Left colon (tissue), 2 donors: Measurements from ENCODE around the gene IFITM1. TPM values are rescaled to one million over a fixed set of nuclear protein-coding genes. Genes with fewer than 3 reads are reported as not detected.
A peak's percentile ranks its signal among the peaks of the same experiment; 100 is the strongest.
"Not testable (repeated sequence)": the region's sequence is repeated elsewhere in the genome, so short reads cannot be mapped to it uniquely, and the experiment has no call there.

Experiments used
- ATAC-seq: fragments of 200-7000 bp; cut with Tn5 transposase; one replicate; pipeline ENCODE4 v1.9.1; 2020; ENCODE audit warnings: mild to moderate bottlenecking, moderate library complexity
- DNase-seq, 2 donors: peaks; one replicate each; pipeline ENCODE4 v3.0.0-alpha.2; 2020
- intact Hi-C, 2 donors: fragments of 100-400 bp; cut with DNase I in 1 of 2; cut with micrococcal nuclease in 1 of 2; formaldehyde crosslinking; loops; one replicate each; pipeline versions ENCODE4 v1.11.2 to v1.14.0; 2022; cut with DNase I, micrococcal nuclease
- total RNA-seq, 2 donors: library from RNA; stranded (reverse); fragmentation: NEBNext Ultra II Directional; extraction: Animal tissue kit (Norgen Biotek cat#: 25700); gene quantifications; one replicate each; pipeline ENCODE4 v1.2.1, GENCODE V29; 2021
- donor health status: DM: no; HTN: no; CAD: no.
- donor health status: DM: yes; HTN: yes; CAD: no.

Gene IFITM1
- total RNA-seq, 2 donors from 2014 or later: 85.6 to 127 TPM

- ATAC-seq (no peak), DNase-seq (no peak)
- intact Hi-C loops: no loop called here
Observed at GRCh38 chr11:316891-317301, 3.1 kb downstream of the IFITM1 start.

- DNase-seq: peak in 1 of 2 donors; percentile 20
- ATAC-seq, intact Hi-C loops: not testable (repeated sequence)
Observed at GRCh38 chr11:317668-318404, 4.0 kb downstream of the IFITM1 start.

GRCh38 chr11:318405-319120 lies 4.7 kb downstream of the IFITM1 start:
- intact Hi-C loops, DNase-seq: not testable (repeated sequence)
- ATAC-seq: peak; percentile 32

GRCh38 chr11:319121-319887 lies 5.5 kb downstream of the IFITM1 start:
- ATAC-seq: peak; percentile 35
- DNase-seq, intact Hi-C loops: not testable (repeated sequence)

- peak; percentile 1 for ATAC-seq
- DNase-seq, intact Hi-C loops: not testable (repeated sequence)
Observed at GRCh38 chr11:319888-320273, 6.0 kb downstream of the IFITM1 start.

- DNase-seq: no peak
- ATAC-seq: no peak
- intact Hi-C loops: no loop called here
Observed at GRCh38 chr11:324156-324555, 10.3 kb downstream of the IFITM1 start.

- ATAC-seq, DNase-seq: not testable (repeated sequence)
Observed at GRCh38 chr11:324593-325517, 11.0 kb downstream of the IFITM1 start.

GRCh38 chr11:325796-326591 lies 12.2 kb downstream of the IFITM1 start:
- intact Hi-C loops: no loop called here
- DNase-seq: no peak

More at GRCh38 chr11:324593-325517, 11.0 kb downstream of the IFITM1 start:
- intact Hi-C loops: not testable (repeated sequence)

GRCh38 chr11:326592-326841 lies 12.7 kb downstream of the IFITM1 start:
- intact Hi-C loops: no loop called here
- DNase-seq: no peak
- ATAC-seq: peak; percentile 8

More at GRCh38 chr11:325796-326591, 12.2 kb downstream of the IFITM1 start:
- ATAC-seq: no peak

- ATAC-seq: peak; percentile 55
- DNase-seq: peak; percentile 72 to 77
- intact Hi-C loops: no loop called here
Observed at GRCh38 chr11:326842-327580, 13.2 kb downstream of the IFITM1 start.

GRCh38 chr11:327581-327923 lies 13.7 kb downstream of the IFITM1 start:
- intact Hi-C loops: no loop called here
- no peak for ATAC-seq
- DNase-seq: no peak

- ATAC-seq (no peak), DNase-seq (no peak)
Observed at GRCh38 chr11:328012-328411, 14.2 kb downstream of the IFITM1 start.

GRCh38 chr11:328516-329100 lies 14.8 kb downstream of the IFITM1 start:
- ATAC-seq, DNase-seq, intact Hi-C loops: not testable (repeated sequence)

More at GRCh38 chr11:328012-328411, 14.2 kb downstream of the IFITM1 start:
- intact Hi-C loops: no loop called here

GRCh38 chr11:329886-330253 lies 16.0 kb downstream of the IFITM1 start:
- intact Hi-C loops: no loop called here
- DNase-seq (no peak), ATAC-seq (no peak)

GRCh38 chr11:330307-330693 lies 16.5 kb downstream of the IFITM1 start:
- intact Hi-C loops: no loop called here
- DNase-seq: no peak
- no peak for ATAC-seq

GRCh38 chr11:330694-331357 lies 17.0 kb downstream of the IFITM1 start:
- ATAC-seq (no peak), DNase-seq (peak in 1 of 2 donors; percentile 23)
- intact Hi-C loops: no loop called here
